H1 (cell line): ENCODE measurements around the gene IL17REL.

Experiments
- ATF3 ChIP-seq: IDR thresholded peaks from 2 replicates; pipeline ENCODE4 v1.6.1; 2011; ENCODE audit warnings: low read depth, mild to moderate bottlenecking, low read length; ENCODE audit not compliant: insufficient read depth
- CEBPB ChIP-seq: IDR thresholded peaks from 2 replicates; pipeline ENCODE4 v1.6.1; 2012; ENCODE audit warnings: low read depth, low read length
- CTCF ChIP-seq, 3 experiments: IDR thresholded peaks; 1 replicate in 2 of 3; 2 replicates in 1 of 3; pipeline versions ENCODE4 v1.5.1 to v1.6.1; 2011; ENCODE audit warnings: low read length in 3 of 3, mild to moderate bottlenecking in 3 of 3, inconsistent platforms in 2 of 3, low read depth in 1 of 3, moderate library complexity in 1 of 3; ENCODE audit not compliant: insufficient read depth in 1 of 3; ENCODE audit errors: control extremely low read depth in 1 of 3
- EZH2 ChIP-seq: fragments of 200-600 bp; sonication (generic); IDR thresholded peaks from 2 replicates; pipeline ENCODE4 v1.7.1; 2012; ENCODE audit warnings: low read depth, mild to moderate bottlenecking, moderate library complexity, low read length, inconsistent platforms; ENCODE audit not compliant: severe bottlenecking
- PHF8 ChIP-seq: fragments of 200-600 bp; sonication (generic); conservative IDR thresholded peaks from 2 replicates; pipeline ENCODE4 v1.7.1; 2012; ENCODE audit warnings: low read depth, mild to moderate bottlenecking, inconsistent platforms, low read length, moderate library complexity
- POLR2AphosphoS5 ChIP-seq: IDR thresholded peaks from 2 replicates; pipeline ENCODE4 v1.6.1; 2011; ENCODE audit warnings: low read depth, low read length
- SUZ12 ChIP-seq: fragments of 200-600 bp; sonication (generic); IDR thresholded peaks from 2 replicates; pipeline ENCODE4 v1.6.1; 2012; ENCODE audit warnings: mild to moderate bottlenecking, inconsistent platforms, low read length, moderate library complexity, mixed read lengths
- TCF12 ChIP-seq: IDR thresholded peaks from 2 replicates; pipeline ENCODE4 v1.6.1; 2011; ENCODE audit warnings: low read depth, mild to moderate bottlenecking, low read length
- TEAD4 ChIP-seq: IDR thresholded peaks from 2 replicates; pipeline ENCODE4 v1.6.1; 2012; ENCODE audit warnings: low read depth, low read length, inconsistent platforms, mixed read lengths

DNA sequence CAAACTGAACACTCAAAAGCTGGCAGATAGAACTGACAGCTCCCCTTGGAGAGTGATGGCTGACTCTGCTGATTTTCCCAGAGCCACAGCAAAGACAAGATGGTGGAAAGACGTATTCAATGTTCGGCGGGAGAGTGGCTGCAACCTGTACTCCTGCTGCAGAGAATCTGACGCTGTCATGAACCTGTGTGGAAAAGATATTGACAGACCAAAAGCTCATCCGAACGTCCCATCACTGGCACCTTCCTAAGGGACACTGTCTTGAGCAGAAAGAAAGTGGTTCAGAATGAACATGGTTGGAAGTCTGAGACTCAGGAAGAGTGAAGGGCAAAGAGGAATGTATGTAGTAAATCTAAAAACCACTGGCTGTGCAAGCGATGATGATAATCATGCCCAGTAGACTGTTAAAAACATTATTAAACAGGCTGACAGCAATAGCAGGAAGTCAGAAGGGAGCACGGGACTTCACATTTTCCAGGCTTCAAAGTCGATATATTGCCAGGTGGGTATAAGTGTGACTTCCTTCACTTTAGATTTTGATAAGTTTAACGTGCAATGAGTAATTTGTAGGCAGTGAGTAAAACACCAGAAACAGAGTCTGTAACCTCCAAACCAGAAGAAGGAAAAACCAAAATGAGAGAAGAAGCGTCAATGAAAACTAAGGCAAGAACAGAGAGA is 6.2 kb upstream of the IL17REL start:
- TF ChIP-seq CEBPB = no peak
- no peak for TF ChIP-seq ATF3
- TF ChIP-seq SUZ12 = no peak
- TF ChIP-seq CTCF (IDR thresholded peaks at IDR 0.05; ENCODE audit: control extremely low read depth in 1 of 3, insufficient read depth in 1 of 3, low read depth in 1 of 3, low read length in 3 of 3) = no peak
- no peak for TF ChIP-seq PHF8
- no peak for TF ChIP-seq TCF12
- TF ChIP-seq POLR2AphosphoS5 = no peak
- no peak for TF ChIP-seq EZH2
- no peak for TF ChIP-seq TEAD4
